Measurements from ENCODE around the gene UBE2L6. TPM values are rescaled to one million over a fixed set of nuclear protein-coding genes. Genes with fewer than 3 reads are reported as not detected.

The UBE2L6 gene
- total and polyA plus RNA-seq, 8 donors = 2.2 to 73.0 (median 40.5) TPM

- Histone ChIP-seq H3K9me3 (no peaks in the 10 kb centered on the region), H3K4me1 (peaks cover 10 to 35% (median 29%) of the 10 kb centered on the region in 4 donors), H3K27me3 (no peaks in the 10 kb centered on the region), H3K27ac (no peak overlapping the region), H3K36me3 (peaks cover 0 to 18% (median 8%) of the 10 kb centered on the region in 4 donors), H3K4me3 (no peak overlapping the region)
- 83 to 93% (median 92%) methylated on average over 6 of the region's 6 CpGs for WGBS, 5 donors
- intact Hi-C loops (cut with DNase I; ENCODE audit: low total_unique reads) = no loop called here
- DNase-seq = no peak
- TF ChIP-seq EP300 (IDR thresholded peaks at IDR 0.05) = no peak
- TF ChIP-seq CTCF (IDR thresholded peaks at IDR 0.05) = no peak
Observed at GRCh38 chr11:57511741-57512430, 55.6 kb downstream of the UBE2L6 start.

- 85 to 88% (median 87%) methylated on average over 7 of the region's 7 CpGs for WGBS, 5 donors
Observed at GRCh38 chr11:57508341-57509170, 58.9 kb downstream of the UBE2L6 start.

GRCh38 chr11:57506522-57506921, 61.0 kb downstream of the UBE2L6 start:
- no peak for DNase-seq
- TF ChIP-seq EP300 (IDR thresholded peaks at IDR 0.05) (no peak), POLR2AphosphoS5 (IDR thresholded peaks at IDR 0.05) (no peak), POLR2A (IDR thresholded peaks at IDR 0.05) (no peak), CTCF (IDR thresholded peaks at IDR 0.05) (no peak)

More at GRCh38 chr11:57508341-57509170, 58.9 kb downstream of the UBE2L6 start:
- H3K27me3 ChIP-seq = no peaks in the 10 kb centered on the region
- no peaks in the 10 kb centered on the region for H3K9me3 ChIP-seq
- peaks cover 0 to 13% (median 8%) of the 10 kb centered on the region in 4 donors for H3K4me1 ChIP-seq
- intact Hi-C loops (cut with DNase I; ENCODE audit: low total_unique reads) = no loop called here
- no peak overlapping the region for H3K27ac ChIP-seq
- TF ChIP-seq POLR2A (IDR thresholded peaks at IDR 0.05) = no peak
- no peak for TF ChIP-seq EP300 (IDR thresholded peaks at IDR 0.05)
- TF ChIP-seq POLR2AphosphoS5 (IDR thresholded peaks at IDR 0.05) = no peak
- TF ChIP-seq CTCF (IDR thresholded peaks at IDR 0.05) = no peak
- peaks cover 0 to 40% (median 22%) of the 10 kb centered on the region in 4 donors for H3K36me3 ChIP-seq
- no peak for DNase-seq
- no peak overlapping the region for H3K4me3 ChIP-seq

GRCh38 chr11:57504511-57504910, 63.0 kb downstream of the UBE2L6 start:
- Histone ChIP-seq H3K4me3 (no peak overlapping the region), H3K9me3 (no peaks in the 10 kb centered on the region), H3K27me3 (no peaks in the 10 kb centered on the region), H3K36me3 (peaks cover 0 to 49% (median 24%) of the 10 kb centered on the region in 4 donors), H3K27ac (no peak overlapping the region), H3K4me1 (peaks cover 26 to 37% (median 28%) of the 10 kb centered on the region in 4 donors)
- no peak for DNase-seq
- intact Hi-C loops (cut with DNase I; ENCODE audit: low total_unique reads) = no loop called here
- TF ChIP-seq POLR2A (IDR thresholded peaks at IDR 0.05) = no peak
- no peak for TF ChIP-seq POLR2AphosphoS5 (IDR thresholded peaks at IDR 0.05)
- TF ChIP-seq CTCF (IDR thresholded peaks at IDR 0.05) = no peak
- TF ChIP-seq EP300 (IDR thresholded peaks at IDR 0.05) = no peak
- 71 to 86% (median 83%) methylated on average over 4 of the region's 4 CpGs for WGBS, 5 donors

More at GRCh38 chr11:57506522-57506921, 61.0 kb downstream of the UBE2L6 start:
- intact Hi-C loops (cut with DNase I; ENCODE audit: low total_unique reads) = no loop called here
- Histone ChIP-seq H3K27ac (no peak overlapping the region), H3K9me3 (no peaks in the 10 kb centered on the region), H3K36me3 (peaks cover 0 to 40% (median 20%) of the 10 kb centered on the region in 4 donors), H3K4me3 (no peak overlapping the region), H3K27me3 (no peaks in the 10 kb centered on the region), H3K4me1 (peaks cover 7 to 18% (median 10%) of the 10 kb centered on the region in 4 donors)
- WGBS, 5 donors = 83 to 100% (median 86%) methylated on average over 1 of the region's 1 CpG

Measured in stomach (tissue), 9 donors.